ENCODE measurements around the gene GNG11.

DNA sequence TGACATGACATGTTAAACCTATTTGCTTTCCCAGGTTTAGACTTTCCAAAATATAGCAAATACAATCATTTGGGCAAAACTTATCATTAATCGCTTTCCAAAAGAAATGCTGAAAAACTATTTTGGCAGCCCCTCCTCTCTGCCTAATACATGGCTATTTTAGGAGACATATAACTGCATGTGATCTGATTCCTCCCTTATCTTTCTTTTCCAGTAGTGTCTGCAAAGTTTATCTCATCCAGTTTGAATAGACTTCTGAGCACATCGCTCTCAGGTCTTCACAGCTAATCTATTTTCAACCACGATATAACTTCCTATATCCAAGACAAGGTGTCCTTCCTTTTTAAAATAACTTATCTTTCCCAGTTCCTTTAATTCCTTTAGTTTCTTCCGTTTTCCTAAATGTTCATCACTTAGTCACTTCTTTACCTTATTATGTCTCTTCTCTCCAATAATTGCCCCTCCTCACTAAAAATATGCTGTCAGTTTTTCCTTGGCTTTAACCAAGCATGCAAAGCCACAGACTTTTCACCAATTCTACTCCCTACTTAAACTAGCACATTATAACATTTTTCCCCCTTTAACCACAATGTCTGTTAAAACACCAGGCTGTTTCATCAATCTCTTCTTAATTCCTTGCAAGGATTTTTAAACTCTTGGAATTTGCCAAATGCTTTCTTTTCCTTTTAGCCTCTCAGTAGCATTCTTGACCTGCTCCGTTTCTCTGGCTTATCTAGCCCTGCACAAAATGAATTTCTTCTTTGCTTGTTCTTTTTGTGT, 24.4 kb downstream of the GNG11 start:
- TF ChIP-seq, protein P1, sequence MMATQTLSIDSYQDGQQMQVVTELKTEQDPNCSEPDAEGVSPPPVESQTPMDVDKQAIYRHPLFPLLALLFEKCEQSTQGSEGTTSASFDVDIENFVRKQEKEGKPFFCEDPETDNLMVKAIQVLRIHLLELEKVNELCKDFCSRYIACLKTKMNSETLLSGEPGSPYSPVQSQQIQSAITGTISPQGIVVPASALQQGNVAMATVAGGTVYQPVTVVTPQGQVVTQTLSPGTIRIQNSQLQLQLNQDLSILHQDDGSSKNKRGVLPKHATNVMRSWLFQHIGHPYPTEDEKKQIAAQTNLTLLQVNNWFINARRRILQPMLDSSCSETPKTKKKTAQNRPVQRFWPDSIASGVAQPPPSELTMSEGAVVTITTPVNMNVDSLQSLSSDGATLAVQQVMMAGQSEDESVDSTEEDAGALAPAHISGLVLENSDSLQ (IDR thresholded peaks at IDR 0.05): no peak
- TF ChIP-seq POLR2AphosphoS2 (IDR thresholded peaks at IDR 0.05; ENCODE audit: low read depth, low read length): no peak
- TF ChIP-seq, protein P2, sequence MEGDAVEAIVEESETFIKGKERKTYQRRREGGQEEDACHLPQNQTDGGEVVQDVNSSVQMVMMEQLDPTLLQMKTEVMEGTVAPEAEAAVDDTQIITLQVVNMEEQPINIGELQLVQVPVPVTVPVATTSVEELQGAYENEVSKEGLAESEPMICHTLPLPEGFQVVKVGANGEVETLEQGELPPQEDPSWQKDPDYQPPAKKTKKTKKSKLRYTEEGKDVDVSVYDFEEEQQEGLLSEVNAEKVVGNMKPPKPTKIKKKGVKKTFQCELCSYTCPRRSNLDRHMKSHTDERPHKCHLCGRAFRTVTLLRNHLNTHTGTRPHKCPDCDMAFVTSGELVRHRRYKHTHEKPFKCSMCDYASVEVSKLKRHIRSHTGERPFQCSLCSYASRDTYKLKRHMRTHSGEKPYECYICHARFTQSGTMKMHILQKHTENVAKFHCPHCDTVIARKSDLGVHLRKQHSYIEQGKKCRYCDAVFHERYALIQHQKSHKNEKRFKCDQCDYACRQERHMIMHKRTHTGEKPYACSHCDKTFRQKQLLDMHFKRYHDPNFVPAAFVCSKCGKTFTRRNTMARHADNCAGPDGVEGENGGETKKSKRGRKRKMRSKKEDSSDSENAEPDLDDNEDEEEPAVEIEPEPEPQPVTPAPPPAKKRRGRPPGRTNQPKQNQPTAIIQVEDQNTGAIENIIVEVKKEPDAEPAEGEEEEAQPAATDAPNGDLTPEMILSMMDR (IDR thresholded peaks at IDR 0.05 in 2 of 3, conservative IDR thresholded peaks at IDR 0.05 in 1 of 3; ENCODE audit: control insufficient read depth in 2 of 3, extremely low read depth in 1 of 3, insufficient read depth in 1 of 3, low read depth in 3 of 3, low read length in 3 of 3): no peak
- TF ChIP-seq, protein P3, sequence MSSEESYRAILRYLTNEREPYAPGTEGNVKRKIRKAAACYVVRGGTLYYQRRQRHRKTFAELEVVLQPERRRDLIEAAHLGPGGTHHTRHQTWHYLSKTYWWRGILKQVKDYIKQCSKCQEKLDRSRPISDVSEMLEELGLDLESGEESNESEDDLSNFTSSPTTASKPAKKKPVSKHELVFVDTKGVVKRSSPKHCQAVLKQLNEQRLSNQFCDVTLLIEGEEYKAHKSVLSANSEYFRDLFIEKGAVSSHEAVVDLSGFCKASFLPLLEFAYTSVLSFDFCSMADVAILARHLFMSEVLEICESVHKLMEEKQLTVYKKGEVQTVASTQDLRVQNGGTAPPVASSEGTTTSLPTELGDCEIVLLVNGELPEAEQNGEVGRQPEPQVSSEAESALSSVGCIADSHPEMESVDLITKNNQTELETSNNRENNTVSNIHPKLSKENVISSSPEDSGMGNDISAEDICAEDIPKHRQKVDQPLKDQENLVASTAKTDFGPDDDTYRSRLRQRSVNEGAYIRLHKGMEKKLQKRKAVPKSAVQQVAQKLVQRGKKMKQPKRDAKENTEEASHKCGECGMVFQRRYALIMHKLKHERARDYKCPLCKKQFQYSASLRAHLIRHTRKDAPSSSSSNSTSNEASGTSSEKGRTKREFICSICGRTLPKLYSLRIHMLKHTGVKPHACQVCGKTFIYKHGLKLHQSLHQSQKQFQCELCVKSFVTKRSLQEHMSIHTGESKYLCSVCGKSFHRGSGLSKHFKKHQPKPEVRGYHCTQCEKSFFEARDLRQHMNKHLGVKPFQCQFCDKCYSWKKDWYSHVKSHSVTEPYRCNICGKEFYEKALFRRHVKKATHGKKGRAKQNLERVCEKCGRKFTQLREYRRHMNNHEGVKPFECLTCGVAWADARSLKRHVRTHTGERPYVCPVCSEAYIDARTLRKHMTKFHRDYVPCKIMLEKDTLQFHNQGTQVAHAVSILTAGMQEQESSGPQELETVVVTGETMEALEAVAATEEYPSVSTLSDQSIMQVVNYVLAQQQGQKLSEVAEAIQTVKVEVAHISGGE (CRISPR knock-in tag; IDR thresholded peaks at IDR 0.05): no peak
- TF ChIP-seq ZNF274 (IDR thresholded peaks at IDR 0.05; ENCODE audit: insufficient read depth, insufficient read length): no peak
- no peak for TF ChIP-seq MYC (IDR thresholded peaks at IDR 0.05; ENCODE audit: insufficient read depth, insufficient read length, insufficient replicate concordance, low read length, severe bottlenecking)
- TF ChIP-seq HCFC1 (IDR thresholded peaks at IDR 0.05; ENCODE audit: low read length): no peak

All from GM12878 (cell line).